Measurements from ENCODE around the gene HSD17B8. TPM values are rescaled to one million over a fixed set of nuclear protein-coding genes. Genes with fewer than 3 reads are reported as not detected.
"Not testable (repeated sequence)": the region's sequence is repeated elsewhere in the genome, so short reads cannot be mapped to it uniquely, and the experiment has no call there.

Gene HSD17B8
- total RNA-seq, 4 donors from 2014 or later, result 7.9 to 28.3 (median 14.3) TPM

GRCh38 chr6:33217681-33218080 is 13.2 kb downstream of the HSD17B8 start:
- in situ Hi-C loops (cut with MboI; ENCODE audit: low sequenced_read_pairs in 4 of 4), result no loop called here
- intact Hi-C loops (cut with DNase I; ENCODE audit: low total_unique reads), result no loop called here
- no peak for TF ChIP-seq CTCF (IDR thresholded peaks at IDR 0.05 in 4 of 5, conservative IDR thresholded peaks at IDR 0.05 in 1 of 5)
- no peak for TF ChIP-seq POLR2A (IDR thresholded peaks at IDR 0.05)

GRCh38 chr6:33226503-33227120 is 22.2 kb downstream of the HSD17B8 start:
- ATAC-seq; H3K27me3 ChIP-seq; intact Hi-C loops (cut with DNase I; ENCODE audit: low total_unique reads); H3K9me3 ChIP-seq; H3K4me1 ChIP-seq; H3K4me3 ChIP-seq; DNase-seq; H3K36me3 ChIP-seq; in situ Hi-C loops (cut with MboI; ENCODE audit: low sequenced_read_pairs in 4 of 4); H3K27ac ChIP-seq: not testable (repeated sequence)

More at GRCh38 chr6:33217681-33218080, 13.2 kb downstream of the HSD17B8 start:
- Histone ChIP-seq H3K27me3 (peaks cover 0 to 2% (median 0%) of the 10 kb centered on the region in 3 donors), H3K9me3 (no peaks in the 10 kb centered on the region), H3K36me3 (no peaks in the 10 kb centered on the region), H3K4me1 (peaks cover 12 to 14% of the 10 kb centered on the region in 2 donors), H3K4me3 (no peak overlapping the region), H3K27ac (no peak overlapping the region)
- ATAC-seq (no peak), DNase-seq (no peak)

DNA sequence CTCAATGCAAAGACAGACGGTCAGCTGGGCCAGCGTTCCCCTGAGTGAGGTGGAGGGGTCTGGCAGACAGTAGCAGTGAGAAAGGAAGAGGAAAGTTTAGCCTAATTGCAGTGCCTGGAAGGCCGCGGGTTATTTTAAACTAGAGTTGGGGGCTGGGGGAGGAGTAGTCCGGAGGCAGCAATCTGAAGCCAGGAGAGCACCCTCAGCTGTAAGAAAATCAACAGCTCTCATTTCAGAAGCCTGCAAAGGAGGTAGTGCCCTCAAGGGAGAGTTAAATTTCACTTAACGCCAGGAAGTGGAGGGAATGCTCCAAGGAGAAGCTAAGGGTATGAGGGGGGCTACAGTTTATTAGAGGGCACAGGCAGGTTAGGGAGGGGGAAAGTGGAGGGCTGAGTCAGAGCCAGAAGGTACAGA is 30.8 kb downstream of the HSD17B8 start:
- TF ChIP-seq POLR2A (IDR thresholded peaks at IDR 0.05) (no peak), CTCF (IDR thresholded peaks at IDR 0.05 in 4 of 5, conservative IDR thresholded peaks at IDR 0.05 in 1 of 5) (no peak)
- no peak for DNase-seq
- Histone ChIP-seq H3K27ac (no peak overlapping the region), H3K4me3 (no peak overlapping the region), H3K4me1 (no peaks in the 10 kb centered on the region), H3K27me3 (peaks cover 0 to 5% (median 5%) of the 10 kb centered on the region in 3 donors), H3K36me3 (no peaks in the 10 kb centered on the region), H3K9me3 (no peaks in the 10 kb centered on the region)
- in situ Hi-C loops (cut with MboI; ENCODE audit: low sequenced_read_pairs in 4 of 4), result no loop called here
- no peak for ATAC-seq
- intact Hi-C loops (cut with DNase I; ENCODE audit: low total_unique reads), result no loop called here

GRCh38 chr6:33236328-33236727 is 31.9 kb downstream of the HSD17B8 start:
- no peak for ATAC-seq
- Histone ChIP-seq H3K4me1 (no peaks in the 10 kb centered on the region), H3K27me3 (peaks cover 0 to 7% (median 5%) of the 10 kb centered on the region in 3 donors), H3K9me3 (no peaks in the 10 kb centered on the region), H3K36me3 (no peaks in the 10 kb centered on the region), H3K4me3 (no peak overlapping the region), H3K27ac (no peak overlapping the region)
- TF ChIP-seq CTCF (IDR thresholded peaks at IDR 0.05 in 4 of 5, conservative IDR thresholded peaks at IDR 0.05 in 1 of 5) (no peak), POLR2A (IDR thresholded peaks at IDR 0.05) (no peak)
- in situ Hi-C loops (cut with MboI; ENCODE audit: low sequenced_read_pairs in 4 of 4) (no loop called here), intact Hi-C loops (cut with DNase I; ENCODE audit: low total_unique reads) (no loop called here)
- DNase-seq, result no peak

DNA sequence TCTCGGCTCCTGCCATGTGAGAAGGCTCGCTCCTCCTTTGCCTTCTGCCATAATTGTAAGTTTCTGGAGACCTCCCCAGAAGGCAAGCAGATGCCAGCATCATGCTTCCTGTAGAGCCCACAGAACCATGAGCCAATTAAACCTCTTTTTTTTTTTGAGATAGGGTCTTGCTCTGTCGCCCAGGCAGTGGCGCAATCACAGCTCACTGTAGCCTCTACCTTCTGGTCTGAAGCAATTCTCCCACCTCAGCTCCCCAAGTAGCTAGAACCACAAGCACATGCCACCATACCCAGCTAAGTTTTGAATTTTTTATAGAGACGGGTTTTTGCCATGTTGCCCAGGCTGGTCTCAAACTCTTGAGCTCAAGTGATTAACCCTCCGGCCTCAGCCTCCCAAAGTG is 32.4 kb downstream of the HSD17B8 start:
- Histone ChIP-seq H3K36me3 (no peaks in the 10 kb centered on the region), H3K27me3 (peaks cover 0 to 7% (median 5%) of the 10 kb centered on the region in 3 donors), H3K4me3 (no peak overlapping the region), H3K9me3 (no peaks in the 10 kb centered on the region), H3K4me1 (no peaks in the 10 kb centered on the region), H3K27ac (no peak overlapping the region)
- DNase-seq (no peak), ATAC-seq (no peak)
- TF ChIP-seq POLR2A (IDR thresholded peaks at IDR 0.05), result no peak
- TF ChIP-seq CTCF (IDR thresholded peaks at IDR 0.05 in 4 of 5, conservative IDR thresholded peaks at IDR 0.05 in 1 of 5), result no peak
- in situ Hi-C loops (cut with MboI; ENCODE audit: low sequenced_read_pairs in 4 of 4) (no loop called here), intact Hi-C loops (cut with DNase I; ENCODE audit: low total_unique reads) (no loop called here)

Measured in gastrocnemius medialis (tissue), 4 donors.